ENCODE data around the gene SLC7A9.
"Not testable (repeated sequence)": the region's sequence is repeated elsewhere in the genome, so short reads cannot be mapped to it uniquely, and the experiment has no call there.

DNA sequence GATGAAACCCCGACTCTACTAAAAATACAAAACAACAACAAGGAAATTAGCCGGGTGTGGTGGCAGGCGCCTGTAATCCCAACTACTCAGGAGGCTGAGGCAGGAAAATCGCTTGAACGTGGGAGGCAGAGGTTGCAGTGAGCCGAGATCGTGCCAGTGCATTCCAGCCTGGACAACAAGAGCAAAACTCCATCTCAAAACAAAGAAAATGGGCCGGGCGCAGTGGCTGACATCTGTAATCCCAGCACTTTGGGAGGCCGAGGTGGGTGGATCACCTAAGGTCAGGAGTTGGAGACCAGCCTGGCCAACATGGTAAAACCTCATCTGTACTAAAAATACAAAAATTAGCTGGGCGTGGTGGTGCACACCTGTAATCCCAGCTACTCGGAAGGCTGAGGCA, 37.5 kb downstream of the SLC7A9 start:
- TF ChIP-seq, protein P1, sequence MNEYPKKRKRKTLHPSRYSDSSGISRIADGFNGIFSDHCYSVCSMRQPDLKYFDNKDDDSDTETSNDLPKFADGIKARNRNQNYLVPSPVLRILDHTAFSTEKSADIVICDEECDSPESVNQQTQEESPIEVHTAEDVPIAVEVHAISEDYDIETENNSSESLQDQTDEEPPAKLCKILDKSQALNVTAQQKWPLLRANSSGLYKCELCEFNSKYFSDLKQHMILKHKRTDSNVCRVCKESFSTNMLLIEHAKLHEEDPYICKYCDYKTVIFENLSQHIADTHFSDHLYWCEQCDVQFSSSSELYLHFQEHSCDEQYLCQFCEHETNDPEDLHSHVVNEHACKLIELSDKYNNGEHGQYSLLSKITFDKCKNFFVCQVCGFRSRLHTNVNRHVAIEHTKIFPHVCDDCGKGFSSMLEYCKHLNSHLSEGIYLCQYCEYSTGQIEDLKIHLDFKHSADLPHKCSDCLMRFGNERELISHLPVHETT (CRISPR knock-in tag; conservative IDR thresholded peaks at IDR 0.05): not testable (repeated sequence)
- TF ChIP-seq, protein P2, sequence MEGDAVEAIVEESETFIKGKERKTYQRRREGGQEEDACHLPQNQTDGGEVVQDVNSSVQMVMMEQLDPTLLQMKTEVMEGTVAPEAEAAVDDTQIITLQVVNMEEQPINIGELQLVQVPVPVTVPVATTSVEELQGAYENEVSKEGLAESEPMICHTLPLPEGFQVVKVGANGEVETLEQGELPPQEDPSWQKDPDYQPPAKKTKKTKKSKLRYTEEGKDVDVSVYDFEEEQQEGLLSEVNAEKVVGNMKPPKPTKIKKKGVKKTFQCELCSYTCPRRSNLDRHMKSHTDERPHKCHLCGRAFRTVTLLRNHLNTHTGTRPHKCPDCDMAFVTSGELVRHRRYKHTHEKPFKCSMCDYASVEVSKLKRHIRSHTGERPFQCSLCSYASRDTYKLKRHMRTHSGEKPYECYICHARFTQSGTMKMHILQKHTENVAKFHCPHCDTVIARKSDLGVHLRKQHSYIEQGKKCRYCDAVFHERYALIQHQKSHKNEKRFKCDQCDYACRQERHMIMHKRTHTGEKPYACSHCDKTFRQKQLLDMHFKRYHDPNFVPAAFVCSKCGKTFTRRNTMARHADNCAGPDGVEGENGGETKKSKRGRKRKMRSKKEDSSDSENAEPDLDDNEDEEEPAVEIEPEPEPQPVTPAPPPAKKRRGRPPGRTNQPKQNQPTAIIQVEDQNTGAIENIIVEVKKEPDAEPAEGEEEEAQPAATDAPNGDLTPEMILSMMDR (CRISPR knock-in tag; IDR thresholded peaks at IDR 0.05): not testable (repeated sequence)
- not testable (repeated sequence) for TF ChIP-seq ZNF431 (CRISPR knock-in tag; IDR thresholded peaks at IDR 0.05; ENCODE audit: borderline replicate concordance, low read depth)
